Spleen (tissue), 11 donors: ENCODE data around the gene FAM222A. TPM values are rescaled to one million over a fixed set of nuclear protein-coding genes. Genes with fewer than 3 reads are reported as not detected.
A peak's percentile ranks its signal among the peaks of the same experiment; 100 is the strongest.

Experiments
- DNase-seq: peaks from one replicate; pipeline ENCODE4 v3.0.0-alpha.2; 2020
- H3K27ac ChIP-seq, 8 donors: fragments of 200-600 bp; sonication (generic) in 7 of 8; 1 replicate in 4 of 8; 2 replicates in 4 of 8; pipeline versions ENCODE4 v1.5.0 to v1.8.0; 2016 to 2021; ENCODE audit warnings: inconsistent platforms in 4 of 8, mild to moderate bottlenecking in 4 of 8, moderate library complexity in 1 of 8
- H3K27me3 ChIP-seq, 7 donors: fragments of 200-600 bp; sonication (generic) in 6 of 7; replicated peaks in 1 of 7; 1 replicate in 4 of 7; 2 replicates in 3 of 7; pipeline versions ENCODE4 v1.5.0 to v1.8.0; 2016 to 2021; ENCODE audit warnings: inconsistent platforms in 3 of 7, mild to moderate bottlenecking in 1 of 7
- H3K36me3 ChIP-seq, 6 donors: fragments of 200-600 bp; sonication (generic) in 5 of 6; 1 replicate in 4 of 6; 2 replicates in 2 of 6; pipeline versions ENCODE4 v1.5.0 to v1.8.0; 2016 to 2021; ENCODE audit warnings: inconsistent platforms in 2 of 6
- H3K4me1 ChIP-seq, 6 donors: fragments of 200-600 bp; sonication (generic) in 5 of 6; 1 replicate in 3 of 6; 2 replicates in 3 of 6; pipeline versions ENCODE4 v1.5.0 to v1.8.0; 2016 to 2021; ENCODE audit warnings: inconsistent platforms in 3 of 6
- H3K4me3 ChIP-seq, 8 donors: fragments of 200-600 bp; sonication (generic) in 7 of 8; 1 replicate in 4 of 8; 2 replicates in 4 of 8; pipeline versions ENCODE4 v1.5.0 to v1.8.0; 2016 to 2021; ENCODE audit warnings: inconsistent platforms in 4 of 8, mild to moderate bottlenecking in 4 of 8, moderate library complexity in 2 of 8
- H3K9me3 ChIP-seq, 8 donors: fragments of 200-600 bp; sonication (generic) in 7 of 8; 1 replicate in 4 of 8; 2 replicates in 4 of 8; pipeline versions ENCODE4 v1.5.0 to v1.8.0; 2016 to 2021; ENCODE audit warnings: inconsistent platforms in 4 of 8
- CTCF ChIP-seq, 11 experiments: fragments of 200-600 bp in 7 of 11; fragments of 450-650 bp in 4 of 11; sonication (generic) in 4 of 11; IDR thresholded peaks in 8 of 11; conservative IDR thresholded peaks in 3 of 11; 1 replicate in 7 of 11; 2 replicates in 4 of 11; pipeline versions ENCODE4 v1.4.0 to v1.8.0; 2016 to 2021; ENCODE audit warnings: antibody characterized with exemption in 11 of 11, inconsistent platforms in 4 of 11, mild to moderate bottlenecking in 1 of 11
- POLR2A ChIP-seq, 3 donors: fragments of 450-650 bp; IDR thresholded peaks; one replicate each; pipeline ENCODE4 v1.5.1; 2017; ENCODE audit warnings: antibody characterized with exemption in 3 of 3, mild to moderate bottlenecking in 1 of 3
- POLR2AphosphoS5 ChIP-seq, 3 donors: sonication (generic); formaldehyde crosslinking; IDR thresholded peaks; one replicate each; pipeline ENCODE4 v1.5.1; 2017; ENCODE audit warnings: antibody characterized with exemption in 3 of 3
- WGBS, 5 donors: extraction: QIAGEN DNeasy Blood & Tissue Kit in 3 of 5; methylation state at CpG; one replicate each; pipeline versions ENCODE4 v1.1.5 to v1.1.7; 2013 to 2018; 5-methylcytosine and 5-hydroxymethylcytosine counted together
- intact Hi-C: fragments of 100-400 bp; cut with DNase I; formaldehyde crosslinking; loops from one replicate; pipeline ENCODE4 v1.15.0; 2023; ENCODE audit warnings: low total_unique reads
- polyA plus RNA-seq, 3 donors: library from polyadenylated mRNA; stranded (reverse); fragments of 200-250 nt; gene quantifications; one replicate each; pipeline ENCODE4 v1.2.1, GENCODE V29; 2013
- total RNA-seq, 7 donors: library from RNA; depleted of rRNA in 3 of 7; stranded (reverse); fragments of >200 nt in 3 of 7; fragmentation: NEBNext Ultra II Directional in 4 of 7; extraction: Animal tissue kit (Norgen Biotek cat#: 25700) in 4 of 7; gene quantifications; one replicate each; pipeline versions ENCODE4 v1.1.0 to v1.2.1, GENCODE V29; 2016 to 2021
- donor health status: healthy with polysubstance abuse.
- donor health status: DM: no; HTN: no; CAD: no; lungs with moderate emphysema.
- donor health status: DM: no; HTN: no; CAD: no.
- donor health status: Bipolar disorder and iron deficiency.
- donor health status: healthy.
- donor health status: DM: no; HTN: no; CAD: no.
- donor health status: DM: yes; HTN: yes; CAD: no.

FAM222A gene
- total and polyA plus RNA-seq, 10 donors: 1.3 to 30.7 (median 16.8) TPM

DNA sequence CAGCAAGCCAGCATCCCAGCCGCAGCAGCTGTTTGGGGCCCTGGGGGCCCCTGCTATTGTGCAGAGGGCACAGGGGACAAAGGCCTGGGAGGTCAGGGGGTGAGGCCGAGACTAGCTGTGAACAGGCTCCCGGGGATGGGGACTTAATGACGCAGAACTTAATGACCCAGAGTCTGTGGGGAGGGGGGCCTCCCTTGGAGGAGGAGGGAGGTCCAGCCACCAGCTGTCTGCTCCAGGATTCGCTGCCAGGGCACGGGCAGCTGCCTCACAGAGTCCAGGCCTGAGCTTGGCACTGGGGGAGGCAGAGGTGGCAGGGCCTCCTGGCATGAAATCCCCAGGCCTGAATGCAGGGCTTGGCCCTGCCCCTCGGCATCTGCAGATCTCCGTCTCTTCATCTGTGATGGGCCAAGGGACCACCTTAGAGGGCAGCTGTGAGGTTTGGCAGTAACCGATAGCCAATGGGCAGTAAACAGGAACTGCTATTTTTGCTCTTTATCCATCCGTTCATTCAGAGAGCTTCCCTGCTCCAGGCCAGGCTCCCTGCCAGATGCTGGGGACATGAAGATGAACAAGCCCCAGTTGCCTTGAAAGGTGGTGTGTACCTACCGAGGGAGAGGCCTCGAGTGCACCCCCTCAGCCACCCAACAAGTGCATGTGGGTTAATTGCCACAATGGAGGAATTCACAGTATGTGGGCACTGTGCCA lies 6.7 kb downstream of the FAM222A start:
- no peak for DNase-seq
- intact Hi-C loops: no loop called here
- H3K27ac ChIP-seq: peak overlapping the region in 7 of 8 donors; percentile 20 to 71 (median 41)
- TF ChIP-seq POLR2A (IDR thresholded peaks at IDR 0.05) (no peak), POLR2AphosphoS5 (IDR thresholded peaks at IDR 0.05) (peak in 1 of 3 donors; percentile 35)
- H3K4me1 ChIP-seq: peaks cover 12 to 94% (median 50%) of the 10 kb centered on the region in 6 donors
- peak overlapping the region in 1 of 8 donors; percentile 7 for H3K4me3 ChIP-seq
- 56 to 79% (median 67%) methylated on average over 9 to 12 of the region's 12 CpGs for WGBS, 5 donors
- no peaks in the 10 kb centered on the region for H3K36me3 ChIP-seq
- peaks cover 0 to 49% (median 12%) of the 10 kb centered on the region in 7 donors for H3K27me3 ChIP-seq
- H3K9me3 ChIP-seq: no peaks in the 10 kb centered on the region

- no peak for DNase-seq
- 25 to 50% (median 33%) methylated on average over 1 of the region's 1 CpG for WGBS, 5 donors
- H3K27me3 ChIP-seq: peaks cover 0 to 44% (median 12%) of the 10 kb centered on the region in 7 donors
- H3K27ac ChIP-seq: peak overlapping the region in 6 of 8 donors; percentile 20 to 71 (median 50)
- intact Hi-C loops: no loop called here
- TF ChIP-seq POLR2A (IDR thresholded peaks at IDR 0.05): no peak
- no peak for TF ChIP-seq POLR2AphosphoS5 (IDR thresholded peaks at IDR 0.05)
- TF ChIP-seq CTCF (IDR thresholded peaks at IDR 0.05 in 8 of 11, conservative IDR thresholded peaks at IDR 0.05 in 3 of 11): no peak
- peaks cover 12 to 89% (median 48%) of the 10 kb centered on the region in 6 donors for H3K4me1 ChIP-seq
- no peak overlapping the region for H3K4me3 ChIP-seq
- no peaks in the 10 kb centered on the region for H3K36me3 ChIP-seq
- H3K9me3 ChIP-seq: no peaks in the 10 kb centered on the region
These were observed 7.2 kb downstream of the FAM222A start for GRCh38 chr12:109720857-109721189.

GRCh38 chr12:109721276-109721675 lies 7.7 kb downstream of the FAM222A start:
- no peaks in the 10 kb centered on the region for H3K36me3 ChIP-seq
- peaks cover 0 to 39% (median 12%) of the 10 kb centered on the region in 7 donors for H3K27me3 ChIP-seq
- TF ChIP-seq POLR2AphosphoS5 (IDR thresholded peaks at IDR 0.05) (peak in 2 of 3 donors; percentile 66 to 67), POLR2A (IDR thresholded peaks at IDR 0.05) (no peak)
- no peak overlapping the region for H3K4me3 ChIP-seq
- intact Hi-C loops: no loop called here
- no peaks in the 10 kb centered on the region for H3K9me3 ChIP-seq
- WGBS, 5 donors: 75 to 80% (median 76%) methylated on average over 9 to 10 of the region's 10 CpGs
- peak overlapping the region in 5 of 8 donors; percentile 30 to 71 (median 63) for H3K27ac ChIP-seq
- peaks cover 12 to 87% (median 50%) of the 10 kb centered on the region in 6 donors for H3K4me1 ChIP-seq
- DNase-seq: no peak

GRCh38 chr12:109722022-109722720 lies 8.5 kb downstream of the FAM222A start:
- TF ChIP-seq CTCF (IDR thresholded peaks at IDR 0.05 in 8 of 11, conservative IDR thresholded peaks at IDR 0.05 in 3 of 11): no peak
- no peak for TF ChIP-seq POLR2A (IDR thresholded peaks at IDR 0.05)
- no peak for TF ChIP-seq POLR2AphosphoS5 (IDR thresholded peaks at IDR 0.05)
- Histone ChIP-seq H3K27ac (peak overlapping the region in 1 of 8 donors; percentile 64), H3K27me3 (peaks cover 0 to 30% (median 12%) of the 10 kb centered on the region in 7 donors), H3K4me1 (peaks cover 12 to 84% (median 47%) of the 10 kb centered on the region in 6 donors), H3K36me3 (no peaks in the 10 kb centered on the region), H3K4me3 (no peak overlapping the region), H3K9me3 (no peaks in the 10 kb centered on the region)
- DNase-seq: no peak
- WGBS, 5 donors: 79 to 90% (median 83%) methylated on average over 6 of the region's 6 CpGs
- intact Hi-C loops: no loop called here

GRCh38 chr12:109722721-109723094 lies 9.1 kb downstream of the FAM222A start:
- Histone ChIP-seq H3K36me3 (no peaks in the 10 kb centered on the region), H3K4me1 (peaks cover 12 to 78% (median 44%) of the 10 kb centered on the region in 6 donors), H3K27me3 (peaks cover 0 to 25% (median 12%) of the 10 kb centered on the region in 7 donors), H3K27ac (peak overlapping the region in 2 of 8 donors; percentile 36 to 64), H3K4me3 (no peak overlapping the region), H3K9me3 (no peaks in the 10 kb centered on the region)
- intact Hi-C loops: no loop called here
- WGBS, 5 donors: 87 to 96% (median 91%) methylated on average over 9 of the region's 9 CpGs
- TF ChIP-seq POLR2A (IDR thresholded peaks at IDR 0.05) (no peak), POLR2AphosphoS5 (IDR thresholded peaks at IDR 0.05) (no peak), CTCF (IDR thresholded peaks at IDR 0.05 in 8 of 11, conservative IDR thresholded peaks at IDR 0.05 in 3 of 11) (no peak)
- no peak for DNase-seq
